Heart right ventricle (tissue), 16 donors: ENCODE results near the gene DAZAP1. TPM values are rescaled to one million over a fixed set of nuclear protein-coding genes. Genes with fewer than 3 reads are reported as not detected.

Source experiments
- ATAC-seq, 8 donors: fragments of 200-7000 bp; cut with Tn5 transposase; one replicate each; pipeline ENCODE4 v1.9.1; 2020; ENCODE audit warnings: mild to moderate bottlenecking in 8 of 8, moderate library complexity in 8 of 8, moderate number of reproducible peaks in 1 of 8
- DNase-seq, 2 donors: peaks; one replicate each; pipeline ENCODE4 v3.0.0-alpha.2; 2020
- H3K27ac ChIP-seq, 10 donors: fragments of 200-600 bp; sonication (generic) in 2 of 10; one replicate each; pipeline versions ENCODE4 v1.5.0 to v1.8.0; 2020 to 2022; ENCODE audit warnings: mild to moderate bottlenecking in 3 of 10
- H3K27me3 ChIP-seq, 7 donors: fragments of 200-600 bp; one replicate each; pipeline ENCODE4 v1.8.0; 2021 to 2022; ENCODE audit warnings: mild to moderate bottlenecking in 2 of 7
- H3K36me3 ChIP-seq, 9 donors: fragments of 200-600 bp; sonication (generic) in 1 of 9; one replicate each; pipeline versions ENCODE4 v1.5.0 to v1.8.0; 2020 to 2022; ENCODE audit warnings: mild to moderate bottlenecking in 2 of 9
- H3K4me1 ChIP-seq, 9 donors: fragments of 200-600 bp; sonication (generic) in 1 of 9; one replicate each; pipeline versions ENCODE4 v1.5.0 to v1.8.0; 2020 to 2022; ENCODE audit warnings: mild to moderate bottlenecking in 4 of 9
- H3K4me3 ChIP-seq, 10 donors: fragments of 200-600 bp; sonication (generic) in 2 of 10; one replicate each; pipeline versions ENCODE4 v1.5.0 to v1.8.0; 2020 to 2022; ENCODE audit warnings: mild to moderate bottlenecking in 7 of 10, moderate library complexity in 2 of 10
- H3K9me3 ChIP-seq, 11 donors: fragments of 200-600 bp in 10 of 11; sonication (generic) in 2 of 11; one replicate each; pipeline versions ENCODE4 v1.5.0 to v1.8.0; 2013 to 2022; ENCODE audit warnings: mild to moderate bottlenecking in 2 of 11, control low read depth in 1 of 11, moderate library complexity in 1 of 11
- CTCF ChIP-seq, 9 donors: fragments of 200-600 bp; sonication (generic) in 2 of 9; IDR thresholded peaks; one replicate each; pipeline versions ENCODE4 v1.5.0 to v1.8.0; 2021 to 2022; ENCODE audit warnings: antibody characterized with exemption in 9 of 9, mild to moderate bottlenecking in 5 of 9, moderate library complexity in 1 of 9
- WGBS, 2 donors: extraction: QIAGEN DNeasy Blood & Tissue Kit; methylation state at CpG; one replicate each; pipeline ENCODE4 v1.1.7; 2013; ENCODE audit warnings: inconsistent platforms in 1 of 2; 5-methylcytosine and 5-hydroxymethylcytosine counted together
- intact Hi-C, 10 donors: fragments of 100-400 bp; cut with DNase I; formaldehyde crosslinking; loops; one replicate each; pipeline versions ENCODE4 v1.11.1 to v1.14.2; 2022
- polyA plus RNA-seq, 2 donors: library from polyadenylated mRNA; stranded (reverse); fragments of 200-250 nt; gene quantifications; one replicate each; pipeline ENCODE4 v1.2.3, GENCODE V29; 2013
- total RNA-seq, 10 donors: library from RNA; stranded (reverse); fragmentation: NEBNext Ultra II Directional in 3 of 10; extraction: Animal tissue kit (Norgen Biotek cat#: 25700) in 3 of 10; gene quantifications; one replicate each; pipeline versions ENCODE4 v1.2.1 to v1.2.4, GENCODE V29; 2021 to 2023
- donor health status: Arrhythmogenic right ventricular cardiomyopathy.
- donor health status: ischemic (EF 13 %, LVEDD 7.1; RV severe dilation, severe dysfunction).
- donor health status: healthy with polysubstance abuse.
- donor health status: DM: no; HTN: yes; CAD: no.
- donor health status: DM: no; HTN: no; CAD: no.
- donor health status: ischemic (EF 25% LVEDD 6.9; RV normal size, moderate dysfunction).
- donor health status: ischemic (EF 25% LVEDD 5.7; RV mildly dilated, moderate dysfunction).
- donor health status: healthy.
- donor health status: DM: yes; HTN: yes; CAD: no.
- donor health status: Ischemic cardiomyopathy.
- donor health status: ischemic (EF 35%, LVEDD 5.7; RV mildly dilated, moderate dysfunction).
- donor health status: nonischemic (EF 11% LVEDD 7.7; RV severe dilation, severe dysfunction).
- donor health status: DM: yes; HTN: yes; CAD: no.
- donor health status: PGD.
- donor health status: ischemic (EF 29% LVEDD 5.4; RV normal size, mild dysfunction).
- donor health status: nonischemic (EF 23%, LVEDD 6.1; RV moderate dilation, normal function).

DAZAP1 gene
- total and polyA plus RNA-seq, 12 donors: 56.7 to 111 (median 79.5) TPM

- DNase-seq (no peak), ATAC-seq (no peak)
- 81 to 87% methylated on average over 15 of the region's 15 CpGs for WGBS, 2 donors
- H3K27ac ChIP-seq: no peak overlapping the region
- H3K27me3 ChIP-seq: no peaks in the 10 kb centered on the region
- peaks cover 11 to 47% (median 25%) of the 10 kb centered on the region in 9 donors for H3K4me1 ChIP-seq
- intact Hi-C loops: loop anchor here in 3 of 10 donors (5.0 to 10.0 kb wide), 2 partner anchors 77 to 79 kb away; partner anchors contain the start of gene EFNA2 (in 3 of the 3)
- peaks cover 0 to 96% (median 35%) of the 10 kb centered on the region in 9 donors for H3K36me3 ChIP-seq
- H3K9me3 ChIP-seq: no peaks in the 10 kb centered on the region
- no peak for TF ChIP-seq CTCF (IDR thresholded peaks at IDR 0.05)
- H3K4me3 ChIP-seq: no peak overlapping the region
These were observed 43.2 kb upstream of the DAZAP1 start for GRCh38 chr19:1364070-1364704.

- WGBS, 2 donors: 89 to 92% methylated on average over 37 of the region's 37 CpGs
These were observed 41.8 kb upstream of the DAZAP1 start for GRCh38 chr19:1365319-1366269.

GRCh38 chr19:1366296-1366695 lies 41.1 kb upstream of the DAZAP1 start:
- Histone ChIP-seq H3K4me3 (no peak overlapping the region), H3K36me3 (peaks cover 0 to 98% (median 55%) of the 10 kb centered on the region in 9 donors), H3K27ac (no peak overlapping the region), H3K4me1 (peaks cover 7 to 37% (median 16%) of the 10 kb centered on the region in 9 donors), H3K27me3 (no peaks in the 10 kb centered on the region), H3K9me3 (no peaks in the 10 kb centered on the region)
- ATAC-seq: no peak
- WGBS, 2 donors: 94 to 95% methylated on average over 10 of the region's 10 CpGs
- intact Hi-C loops: loop anchor here in 2 of 10 donors (10.0 kb wide), 1 partner anchor 81 kb away; the partner anchor contains the start of gene EFNA2 (in 2 of the 2)
- TF ChIP-seq CTCF (IDR thresholded peaks at IDR 0.05): no peak
- DNase-seq: no peak

More at GRCh38 chr19:1365319-1366269, 41.8 kb upstream of the DAZAP1 start:
- DNase-seq (no peak), ATAC-seq (no peak)
- H3K4me3 ChIP-seq: no peak overlapping the region
- intact Hi-C loops: loop anchor here in 2 of 10 donors (10.0 kb wide), 1 partner anchor 81 kb away; the partner anchor contains the start of gene EFNA2 (in 2 of the 2)
- H3K9me3 ChIP-seq: no peaks in the 10 kb centered on the region
- peaks cover 0 to 96% (median 48%) of the 10 kb centered on the region in 9 donors for H3K36me3 ChIP-seq
- H3K27ac ChIP-seq: no peak overlapping the region
- no peak for TF ChIP-seq CTCF (IDR thresholded peaks at IDR 0.05)
- peaks cover 10 to 44% (median 23%) of the 10 kb centered on the region in 9 donors for H3K4me1 ChIP-seq
- no peaks in the 10 kb centered on the region for H3K27me3 ChIP-seq
